Caco-2 (cell line): ENCODE data around the gene FGF14. TPM values are rescaled to one million over a fixed set of nuclear protein-coding genes. Genes with fewer than 3 reads are reported as not detected.

ENCODE experiments used
- BruUV-seq: library from RNA; stranded (reverse); fragments of 400-500 nt; replicated peaks from 2 replicates; lab custom pipeline; 2021; lab: Mats Ljungman, UMichigan
- CTCF ChIA-PET: fragments of 300-600 bp; sonication (Branson Sonifier 250); formaldehyde crosslinking; loops from one replicate; lab custom pipeline; 2022; ENCODE audit warnings: antibody characterized with exemption; lab: Charles Lee
- POLR2A ChIA-PET: fragments of 300-600 bp; sonication (Branson Sonifier 250); formaldehyde crosslinking; loops from one replicate; lab custom pipeline; 2022; ENCODE audit warnings: antibody characterized with exemption; lab: Charles Lee
- DNase-seq, 2 experiments: peaks; one replicate each; pipeline versions ENCODE4 v3.0.0 to v3.0.0-alpha.2; 2020 to 2022
- H3K27me3 ChIP-seq: replicated peaks from 2 replicates; pipeline ENCODE4 v1.6.0; 2011; ENCODE audit warnings: low read length; ENCODE audit not compliant: control insufficient read depth, insufficient read depth
- H3K36me3 ChIP-seq: 2 replicates; pipeline ENCODE4 v1.5.1; 2011; ENCODE audit warnings: low read length; ENCODE audit not compliant: control insufficient read depth, insufficient read depth
- H3K4me1 ChIP-seq: fragments of 250-450 bp; sonication (Bioruptor Pico); 2 replicates; pipeline ENCODE4 v1.5.1; 2020; ENCODE audit warnings: mild to moderate bottlenecking
- H3K4me3 ChIP-seq: 2 replicates; pipeline ENCODE4 v1.5.1; 2011; ENCODE audit warnings: low read depth, mild to moderate bottlenecking, control low read depth, low read length
- H3K9me3 ChIP-seq: fragments of 250-450 bp; sonication (Bioruptor Pico); 2 replicates; pipeline ENCODE4 v1.5.1; 2020; ENCODE audit warnings: mild to moderate bottlenecking, moderate library complexity
- H3K27ac Mint-ChIP-seq: one replicate; pipeline ENCODE4 v1.8.0; 2022; ENCODE audit warnings: mixed read lengths; ENCODE audit not compliant: unreplicated experiment
- H3K27me3 Mint-ChIP-seq: one replicate; pipeline ENCODE4 v1.8.0; 2022; ENCODE audit warnings: mixed read lengths; ENCODE audit not compliant: insufficient read depth, unreplicated experiment
- H3K36me3 Mint-ChIP-seq: one replicate; pipeline ENCODE4 v1.8.0; 2022; ENCODE audit warnings: mild to moderate bottlenecking, mixed read lengths; ENCODE audit not compliant: insufficient read depth, unreplicated experiment
- H3K4me1 Mint-ChIP-seq: one replicate; pipeline ENCODE4 v1.8.0; 2022; ENCODE audit warnings: low read depth, mixed read lengths; ENCODE audit not compliant: unreplicated experiment
- H3K4me3 Mint-ChIP-seq: one replicate; pipeline ENCODE4 v1.8.0; 2022; ENCODE audit warnings: mild to moderate bottlenecking, moderate library complexity, mixed read lengths; ENCODE audit not compliant: unreplicated experiment
- H3K9me3 Mint-ChIP-seq: one replicate; pipeline ENCODE4 v1.8.0; 2022; ENCODE audit warnings: mixed read lengths; ENCODE audit not compliant: unreplicated experiment
- CTCF ChIP-seq, 2 experiments: fragments of 200-600 bp in 1 of 2; IDR thresholded peaks; 1 replicate in 1 of 2; 2 replicates in 1 of 2; pipeline versions ENCODE4 v1.5.1 to v1.8.0; 2011 to 2022; ENCODE audit warnings: antibody characterized with exemption in 1 of 2, control low read depth in 1 of 2, inconsistent platforms in 1 of 2, low read depth in 1 of 2, low read length in 1 of 2, mild to moderate bottlenecking in 1 of 2, moderate library complexity in 1 of 2; ENCODE audit not compliant: insufficient read depth in 1 of 2, severe bottlenecking in 1 of 2, unreplicated experiment in 1 of 2
- intact Hi-C: fragments of 100-400 bp; cut with micrococcal nuclease; formaldehyde crosslinking; loops from one replicate; pipeline ENCODE4 v1.10.0; 2022; ENCODE audit not compliant: unreplicated experiment
- total RNA-seq: library from RNA; stranded (reverse); gene quantifications from 2 replicates; pipeline ENCODE4 v1.2.3, GENCODE V29; 2022

FGF14 gene
- total RNA-seq, 1 experiment from 2014 or later: not detected

DNA sequence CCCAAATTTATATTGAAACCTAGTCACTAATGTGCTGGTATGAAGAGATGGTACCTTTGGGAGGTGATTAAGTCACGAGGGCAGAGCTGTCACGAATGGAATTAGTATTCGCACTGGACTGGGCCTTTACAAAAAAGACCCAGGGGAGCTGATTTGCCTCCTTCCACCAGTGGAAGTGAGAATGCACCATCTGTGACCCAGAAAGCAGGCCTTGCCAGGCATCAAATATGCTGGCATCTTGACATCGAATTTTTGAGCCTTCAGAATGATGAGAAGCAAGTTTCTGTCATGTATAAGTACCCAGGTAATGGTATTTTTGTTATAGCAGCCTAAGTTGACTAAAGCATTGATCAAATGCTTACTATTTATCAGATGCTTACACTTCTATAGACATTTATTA, 373.6 kb downstream of the FGF14 start:
- no peak for TF ChIP-seq CTCF (IDR thresholded peaks at IDR 0.05; ENCODE audit: insufficient read depth in 1 of 2, low read depth in 1 of 2, low read length in 1 of 2, severe bottlenecking in 1 of 2, unreplicated experiment in 1 of 2)
- Histone ChIP-seq H3K27me3 (no peaks in the 10 kb centered on the region), H3K4me3 (no peak overlapping the region), H3K36me3 (no peaks in the 10 kb centered on the region), H3K4me1 (no peaks in the 10 kb centered on the region), H3K9me3 (no peaks in the 10 kb centered on the region)
- no peak for DNase-seq
- no peaks in the 10 kb centered on the region for H3K36me3 Mint-ChIP-seq
- ChIA-PET CTCF (no interaction called here), POLR2A (no interaction called here)
- no peaks in the 10 kb centered on the region for H3K4me1 Mint-ChIP-seq
- no peak overlapping the region for H3K4me3 Mint-ChIP-seq
- no peak overlapping the region for H3K27ac Mint-ChIP-seq
- intact Hi-C loops: no loop called here
- no TSS peak for BruUV-seq
- H3K27me3 Mint-ChIP-seq: no peaks in the 10 kb centered on the region
- no peaks in the 10 kb centered on the region for H3K9me3 Mint-ChIP-seq

DNA sequence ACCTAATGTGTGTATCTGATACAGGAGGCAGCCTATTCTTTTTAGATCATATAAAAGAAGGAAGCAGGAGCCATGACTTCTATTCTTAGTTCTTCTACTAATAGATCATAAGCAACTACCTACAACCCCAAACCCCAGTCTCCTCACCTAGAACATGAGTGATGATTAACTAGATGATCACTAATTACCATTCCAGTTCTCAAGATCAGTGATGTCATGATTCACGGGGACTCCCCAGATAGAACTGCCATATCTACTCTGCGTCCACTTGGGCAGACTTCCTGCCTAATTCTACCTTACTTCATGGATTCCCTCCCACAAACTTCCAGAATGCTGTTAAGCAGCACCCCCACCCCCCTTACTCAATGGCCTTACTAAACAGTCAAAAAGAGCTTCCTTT, 380.1 kb downstream of the FGF14 start:
- H3K9me3 ChIP-seq: no peaks in the 10 kb centered on the region; the same call in 1 of the 2 replicates
- no TSS peak for BruUV-seq
- no peaks in the 10 kb centered on the region for H3K36me3 ChIP-seq
- no peaks in the 10 kb centered on the region for H3K27me3 ChIP-seq
- H3K27me3 Mint-ChIP-seq: no peaks in the 10 kb centered on the region
- peaks cover 6% of the 10 kb centered on the region for H3K4me1 Mint-ChIP-seq
- DNase-seq: no peak
- H3K4me1 ChIP-seq: no peaks in the 10 kb centered on the region
- no peak overlapping the region for H3K4me3 ChIP-seq
- H3K27ac Mint-ChIP-seq: no peak overlapping the region
- ChIA-PET CTCF (no interaction called here), POLR2A (no interaction called here)
- no peak for TF ChIP-seq CTCF (IDR thresholded peaks at IDR 0.05; ENCODE audit: insufficient read depth in 1 of 2, low read depth in 1 of 2, low read length in 1 of 2, severe bottlenecking in 1 of 2, unreplicated experiment in 1 of 2)
- no peaks in the 10 kb centered on the region for H3K36me3 Mint-ChIP-seq
- no peak overlapping the region for H3K4me3 Mint-ChIP-seq
- H3K9me3 Mint-ChIP-seq: peaks cover 29% of the 10 kb centered on the region
- intact Hi-C loops: no loop called here

DNA sequence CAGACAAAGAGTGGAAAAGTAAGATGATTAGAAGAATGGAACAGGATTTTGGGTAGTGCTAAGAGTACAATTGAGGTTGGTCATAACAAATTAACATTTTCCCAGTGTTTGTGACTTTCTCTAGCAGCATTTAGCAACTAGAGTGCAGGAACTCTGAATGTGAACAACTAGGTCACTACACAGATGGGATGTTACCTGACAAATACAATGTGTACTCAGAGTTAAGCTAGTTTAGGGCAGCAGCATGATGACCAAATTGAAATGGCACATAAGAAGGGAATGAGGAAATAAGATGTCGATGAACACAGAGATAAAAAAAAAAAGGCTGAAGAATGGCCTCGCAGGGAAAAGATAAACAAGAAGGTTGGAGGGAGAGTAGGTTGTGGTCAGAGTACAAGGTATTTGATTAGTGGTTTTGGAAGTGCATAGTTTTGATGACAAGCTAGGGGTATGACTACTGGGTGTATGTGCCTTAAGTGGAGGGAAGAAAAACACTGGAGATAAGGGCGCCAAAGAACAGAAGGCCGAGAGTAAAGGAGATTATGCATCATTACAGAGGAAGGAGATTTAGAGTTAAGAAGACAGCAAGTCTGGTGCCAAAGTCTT, 381.1 kb downstream of the FGF14 start:
- Mint-ChIP-seq H3K9me3 (peaks cover 29% of the 10 kb centered on the region), H3K4me3 (no peak overlapping the region), H3K36me3 (no peaks in the 10 kb centered on the region), H3K4me1 (peaks cover 6% of the 10 kb centered on the region), H3K27me3 (no peaks in the 10 kb centered on the region), H3K27ac (no peak overlapping the region)
- Histone ChIP-seq H3K4me3 (no peak overlapping the region), H3K36me3 (no peaks in the 10 kb centered on the region), H3K27me3 (no peaks in the 10 kb centered on the region), H3K4me1 (no peaks in the 10 kb centered on the region), H3K9me3 (no peaks in the 10 kb centered on the region; the same call in 1 of the 2 replicates)
- TF ChIP-seq CTCF (IDR thresholded peaks at IDR 0.05; ENCODE audit: insufficient read depth in 1 of 2, low read depth in 1 of 2, low read length in 1 of 2, severe bottlenecking in 1 of 2, unreplicated experiment in 1 of 2): no peak
- no peak for DNase-seq
- ChIA-PET CTCF (no interaction called here), POLR2A (no interaction called here)
- intact Hi-C loops: no loop called here
- no TSS peak for BruUV-seq
